Measurements from ENCODE around the gene WBP11.
"Not testable (repeated sequence)": the region's sequence is repeated elsewhere in the genome, so short reads cannot be mapped to it uniquely, and the experiment has no call there.

GRCh38 chr12:14766020-14766419 is 37.3 kb downstream of the WBP11 start:
- not testable (repeated sequence) for TF ChIP-seq CTCF (conservative IDR thresholded peaks at IDR 0.05; ENCODE audit: low read depth, low read length); EZH2phosphoT487 (IDR thresholded peaks at IDR 0.05; ENCODE audit: borderline replicate concordance, low read length)
